ENCODE measurements around the gene BCR.
"Not testable (repeated sequence)": the region's sequence is repeated elsewhere in the genome, so short reads cannot be mapped to it uniquely, and the experiment has no call there.

BCR gene

DNA sequence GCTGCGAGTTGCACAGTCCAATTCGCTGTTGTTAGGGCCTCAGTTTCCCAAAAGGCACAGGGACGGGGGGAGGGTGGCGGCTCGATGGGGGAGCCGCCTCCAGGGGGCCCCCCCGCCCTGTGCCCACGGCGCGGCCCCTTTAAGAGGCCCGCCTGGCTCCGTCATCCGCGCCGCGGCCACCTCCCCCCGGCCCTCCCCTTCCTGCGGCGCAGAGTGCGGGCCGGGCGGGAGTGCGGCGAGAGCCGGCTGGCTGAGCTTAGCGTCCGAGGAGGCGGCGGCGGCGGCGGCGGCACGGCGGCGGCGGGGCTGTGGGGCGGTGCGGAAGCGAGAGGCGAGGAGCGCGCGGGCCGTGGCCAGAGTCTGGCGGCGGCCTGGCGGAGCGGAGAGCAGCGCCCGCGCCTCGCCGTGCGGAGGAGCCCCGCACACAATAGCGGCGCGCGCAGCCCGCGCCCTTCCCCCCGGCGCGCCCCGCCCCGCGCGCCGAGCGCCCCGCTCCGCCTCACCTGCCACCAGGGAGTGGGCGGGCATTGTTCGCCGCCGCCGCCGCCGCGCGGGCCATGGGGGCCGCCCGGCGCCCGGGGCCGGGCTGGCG, at the start of gene BCR:
Gene BCR, plus strand, starts transcription at position 209 of the 592 bp plus-strand sequence. CDS start 452 bp downstream, outside the sequence.
- DNase-seq: peak; percentile 68

DNA sequence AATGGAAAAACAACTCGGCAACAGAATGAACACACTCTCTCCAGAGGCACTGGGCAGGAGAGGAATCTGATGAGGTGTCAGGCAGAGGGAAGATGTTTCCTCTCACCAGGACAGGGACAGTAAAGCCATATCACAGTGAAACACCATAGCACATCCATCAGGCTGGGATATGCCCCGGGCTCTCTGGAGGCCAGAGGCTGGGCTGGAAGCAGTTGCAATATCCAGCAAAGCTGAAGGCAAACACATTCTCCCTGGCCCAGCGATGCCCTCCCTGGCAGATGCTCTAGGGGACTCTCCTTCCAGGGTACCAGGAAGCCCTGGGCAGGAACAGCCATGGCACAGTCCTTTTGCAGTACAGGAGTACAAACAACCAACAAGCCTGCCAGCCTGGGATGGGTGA, 49.6 kb upstream of the BCR start:
- no peak for DNase-seq

DNA sequence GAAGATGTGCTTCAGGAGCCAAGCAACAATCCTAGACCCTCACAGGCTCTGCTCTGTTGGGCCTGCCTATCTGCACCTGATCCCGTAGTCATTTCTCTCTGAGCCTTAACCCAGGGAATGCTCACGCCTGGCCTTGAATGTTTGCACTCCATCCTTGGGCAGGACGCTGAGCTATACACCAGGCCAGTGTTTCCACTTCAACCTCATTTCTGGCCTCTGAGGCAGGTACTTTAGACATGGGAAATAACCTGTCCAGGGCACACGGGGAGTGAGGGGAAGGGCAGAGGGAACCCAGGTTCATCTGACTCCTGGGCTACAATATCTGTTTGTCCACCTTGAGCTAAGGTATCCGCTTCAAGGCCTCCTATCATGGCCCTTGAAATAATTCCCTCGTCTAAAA, 48.4 kb upstream of the BCR start:
- no peak for DNase-seq

- no peak for DNase-seq
Measured at GRCh38 chr22:23132376-23133091, 47.8 kb upstream of the BCR start.

DNA sequence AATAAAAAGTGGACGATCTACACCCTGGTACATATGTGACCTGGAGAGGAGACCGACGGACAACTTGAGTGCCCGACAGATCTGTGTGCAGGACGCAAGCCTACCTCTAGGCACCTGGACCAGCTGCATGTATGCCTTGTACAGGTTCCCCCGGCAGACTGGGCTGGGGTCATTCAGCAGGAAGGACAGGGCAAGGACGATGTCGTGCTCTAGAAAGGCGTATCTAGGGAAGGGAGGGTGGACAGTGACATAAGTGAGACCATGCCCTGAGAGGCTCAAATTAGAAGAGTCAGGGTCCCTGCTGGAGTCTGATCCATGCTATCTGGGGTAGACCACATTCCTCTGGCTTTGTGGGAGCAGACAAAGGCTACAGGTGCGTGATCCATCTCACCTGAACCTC, 46.4 kb upstream of the BCR start:
- no peak for DNase-seq

- DNase-seq: not testable (repeated sequence)
Measured at GRCh38 chr22:23136991-23137390, 43.3 kb upstream of the BCR start.

DNA sequence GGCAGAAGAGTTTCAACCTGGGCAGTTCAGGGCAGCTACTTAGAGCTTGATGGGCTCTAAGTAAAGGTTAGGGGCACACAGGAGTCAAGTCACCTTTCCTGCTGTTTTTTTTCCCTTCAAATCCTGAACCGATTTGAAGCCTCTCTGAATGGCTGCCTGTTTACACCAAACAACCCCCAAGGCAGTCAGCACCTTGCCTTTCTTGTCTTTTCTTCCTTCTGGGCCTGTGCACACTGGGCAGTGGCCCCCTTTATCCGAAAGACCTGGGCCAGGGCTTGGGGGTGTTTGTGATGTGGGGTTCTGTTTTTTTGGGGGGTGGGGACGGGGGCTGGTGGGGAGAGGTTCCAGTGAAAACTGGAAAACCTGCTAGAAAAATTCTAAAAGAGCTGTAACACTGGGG, 42.8 kb upstream of the BCR start:
- DNase-seq: no peak

GRCh38 chr22:23137905-23138561, 42.3 kb upstream of the BCR start:
- DNase-seq: no peak

DNA sequence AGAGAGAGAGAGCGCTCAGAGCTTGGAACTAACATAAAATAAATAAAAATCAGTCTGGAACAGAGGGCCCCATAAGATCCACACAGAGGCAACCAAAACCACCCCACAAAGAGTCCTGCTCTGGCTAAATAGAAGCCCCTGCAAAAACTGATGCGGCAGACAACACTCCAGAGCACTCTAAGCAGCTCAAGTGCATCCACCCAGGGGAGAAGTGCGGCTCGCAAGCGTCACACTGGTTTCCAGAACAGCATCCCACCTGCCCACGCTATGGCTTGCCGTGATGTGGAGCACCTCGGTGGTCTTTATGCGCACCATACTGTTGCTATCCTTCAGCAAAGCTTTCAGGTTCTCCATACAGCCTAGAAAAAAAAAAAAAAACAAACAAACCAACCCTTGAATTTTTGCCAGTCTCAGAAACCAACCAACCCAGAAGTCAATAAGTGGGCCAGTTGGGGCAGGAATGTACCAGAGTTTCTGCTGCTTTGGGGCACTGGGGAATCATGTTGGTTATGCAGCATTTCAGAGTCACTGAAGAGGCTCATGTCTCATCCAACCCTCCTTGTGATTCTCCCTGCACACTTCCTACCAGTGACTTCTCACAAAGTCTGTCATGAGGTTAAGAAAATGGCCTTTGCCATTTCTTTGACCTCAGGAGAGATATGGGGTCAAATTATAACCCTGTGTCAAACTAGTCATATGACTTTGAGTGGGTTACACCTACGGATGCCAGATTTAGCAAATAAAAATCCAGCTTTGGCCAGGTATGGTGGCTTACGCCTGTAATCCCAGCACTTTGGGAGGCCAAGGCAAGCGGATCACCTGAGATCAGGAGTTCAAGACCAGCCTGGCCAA, 41.5 kb upstream of the BCR start:
- DNase-seq: no peak

- no peak for DNase-seq
Measured at GRCh38 chr22:23140385-23140784, 39.9 kb upstream of the BCR start.

GRCh38 chr22:23142546-23143105, 37.7 kb upstream of the BCR start:
- DNase-seq: no peak

- no peak for DNase-seq
Measured at GRCh38 chr22:23143119-23143518, 37.2 kb upstream of the BCR start.

- no peak for DNase-seq
Measured at GRCh38 chr22:23144432-23144831, 35.9 kb upstream of the BCR start.

DNA sequence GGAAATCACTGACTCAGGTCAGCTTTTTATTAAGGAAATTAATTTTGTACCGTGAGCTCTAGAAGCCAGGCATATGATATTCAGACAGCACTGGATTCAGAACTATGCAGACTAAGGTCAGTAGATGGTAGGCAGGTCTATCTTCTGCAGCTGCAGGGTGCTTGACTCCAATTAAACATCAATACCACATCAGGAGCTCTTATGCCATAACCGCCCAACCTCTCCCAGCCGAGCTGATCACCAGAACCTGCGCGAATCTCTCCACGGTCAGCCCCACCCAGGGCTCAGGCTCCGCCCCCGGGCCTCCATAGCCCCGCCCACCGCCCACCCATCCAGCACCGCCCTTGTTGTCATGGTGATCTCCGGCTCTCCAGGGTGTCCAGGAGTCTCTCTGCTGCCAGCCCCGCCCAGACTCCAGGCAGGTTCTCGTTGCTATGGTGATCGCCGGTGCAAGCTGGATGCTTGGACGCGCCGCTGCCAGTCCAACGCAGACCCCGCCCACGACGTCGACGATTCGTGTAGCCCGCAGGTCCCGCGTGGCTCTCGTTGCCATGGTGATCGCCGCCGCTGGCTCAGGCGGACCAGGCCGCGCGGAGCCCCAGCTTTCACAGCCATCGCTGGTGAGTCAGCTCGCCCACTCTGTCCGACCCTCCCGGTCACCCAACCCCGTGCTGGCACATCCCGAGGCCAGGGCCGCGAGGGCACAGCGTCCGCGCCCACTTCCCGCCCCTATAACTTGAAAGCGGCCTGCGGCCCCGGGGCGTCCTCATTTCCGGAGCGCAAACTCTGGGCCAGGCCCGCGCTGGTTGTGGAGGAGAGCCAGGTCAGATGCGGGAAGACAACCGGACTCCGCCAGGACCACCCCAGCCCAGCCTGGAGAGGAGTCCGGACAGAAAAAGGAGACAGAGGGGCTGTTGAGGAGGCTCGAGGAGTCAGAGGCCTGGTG, 35.1 kb upstream of the BCR start, which contains the start of gene RAB36:
Gene RAB36, plus strand, starts transcription at position 546 of the 946 bp plus-strand sequence. CDS start 1,140 bp downstream, outside the sequence.
- peak; percentile 97 for DNase-seq

DNA sequence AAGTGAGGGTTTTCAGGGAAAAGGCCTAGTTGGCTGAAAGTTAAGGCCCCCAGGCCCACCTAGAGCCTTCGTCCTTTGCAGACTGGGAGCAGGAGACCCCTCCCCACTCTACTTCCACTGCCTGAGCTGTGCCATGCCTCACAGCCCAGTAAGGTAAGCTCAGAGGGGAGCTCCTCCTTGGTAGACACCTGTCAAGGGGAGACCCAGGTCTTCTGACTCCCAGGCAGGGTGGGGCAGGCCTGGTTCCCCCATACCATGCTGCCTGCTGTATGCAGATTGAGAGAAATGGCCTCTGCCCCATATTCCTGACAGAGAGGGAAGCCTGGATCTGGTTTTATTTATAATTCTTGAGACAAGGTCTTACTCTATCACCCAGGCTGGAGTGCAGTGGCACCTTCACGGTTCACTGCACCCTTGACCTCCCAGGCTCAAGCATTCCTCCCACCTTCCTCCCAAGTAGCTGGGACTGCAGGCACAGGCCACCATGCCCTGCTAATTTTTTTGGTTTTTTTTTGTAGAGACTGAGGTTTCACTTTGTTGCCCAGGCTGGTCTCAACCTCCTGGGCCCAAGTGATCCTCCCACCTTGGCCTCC, 34.3 kb upstream of the BCR start:
- no peak for DNase-seq

DNA sequence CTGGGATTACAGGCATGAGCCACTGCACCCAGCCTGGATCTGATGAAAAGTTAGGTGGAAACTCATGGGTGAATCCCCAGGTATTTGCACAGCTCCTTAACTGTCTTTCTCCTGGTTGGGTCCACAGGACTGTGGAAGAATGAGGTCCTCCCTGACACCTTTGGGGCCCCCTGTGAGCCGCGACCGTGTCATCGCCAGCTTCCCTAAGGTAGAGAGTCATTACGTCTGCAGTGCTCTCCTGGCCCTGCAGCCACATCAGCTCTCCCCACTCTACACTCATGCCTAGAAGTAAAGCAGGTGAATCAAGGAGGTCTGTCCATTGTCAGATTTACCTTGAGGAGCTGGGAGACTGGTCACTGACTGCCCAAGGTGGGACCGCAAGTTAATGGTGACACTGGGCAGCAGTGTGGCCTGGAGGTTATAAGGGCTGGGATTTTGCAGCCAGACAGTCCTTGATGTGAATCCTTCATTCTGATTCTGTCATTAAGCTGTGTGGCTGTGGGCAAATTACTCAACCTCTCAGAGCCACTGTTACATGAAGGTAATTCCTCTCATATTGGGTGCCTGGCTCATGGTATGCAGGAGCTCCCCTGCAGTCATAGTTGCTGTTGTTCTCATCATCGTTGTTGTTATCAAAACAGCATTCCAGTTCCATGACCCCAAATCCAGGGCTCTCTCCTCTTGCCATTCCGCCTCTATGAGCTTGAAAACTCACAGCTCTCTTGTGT, 33.7 kb upstream of the BCR start:
- no peak for DNase-seq

GRCh38 chr22:23147617-23148387, 32.5 kb upstream of the BCR start:
- peak; percentile 9 for DNase-seq

- no peak for DNase-seq
Measured at GRCh38 chr22:23149743-23150238, 30.5 kb upstream of the BCR start.

- DNase-seq: no peak
Measured at GRCh38 chr22:23150762-23151161, 29.5 kb upstream of the BCR start.
